MM.1S (cell line): ENCODE measurements around the gene SYTL4.

Experiments used
- DNase-seq: peaks from one replicate; pipeline ENCODE4 v3.0.0-alpha.2; 2015
- H2AFZ ChIP-seq: fragments of 300-600 bp; sonication (generic); 2 replicates; pipeline ENCODE4 v1.6.0; 2016; ENCODE audit warnings: antibody characterized with exemption, low read length
- H3F3A ChIP-seq: fragments of 300-600 bp; sonication (generic); 2 replicates; pipeline ENCODE4 v1.6.1; 2016; ENCODE audit warnings: mild to moderate bottlenecking, antibody characterized with exemption, low read length, moderate library complexity, mixed read lengths; ENCODE audit not compliant: insufficient read depth
- H3K27ac ChIP-seq: fragments of 300-600 bp; sonication (generic); 2 replicates; pipeline ENCODE4 v1.5.1; 2016; ENCODE audit warnings: mild to moderate bottlenecking, low read length
- H3K27me3 ChIP-seq: fragments of 300-600 bp; sonication (generic); replicated peaks from 2 replicates; pipeline ENCODE4 v1.6.0; 2016; ENCODE audit warnings: low read length; ENCODE audit not compliant: insufficient read depth
- H3K36me3 ChIP-seq: fragments of 300-600 bp; sonication (generic); replicated peaks from 2 replicates; pipeline ENCODE4 v1.6.1; 2016; ENCODE audit warnings: mild to moderate bottlenecking, low read length, mixed read lengths; ENCODE audit not compliant: insufficient read depth
- H3K4me1 ChIP-seq: fragments of 300-600 bp; sonication (generic); 2 replicates; pipeline ENCODE4 v1.6.1; 2016; ENCODE audit warnings: low read length, mixed read lengths
- H3K4me2 ChIP-seq: fragments of 300-600 bp; sonication (generic); 2 replicates; pipeline ENCODE4 v1.6.0; 2016; ENCODE audit warnings: low read depth, low read length
- H3K4me3 ChIP-seq: fragments of 300-600 bp; sonication (generic); 2 replicates; pipeline ENCODE4 v1.5.1; 2016; ENCODE audit warnings: low read length, mixed read lengths
- H3K79me2 ChIP-seq: fragments of 300-600 bp; sonication (generic); 2 replicates; pipeline ENCODE4 v1.6.1; 2016; ENCODE audit warnings: mixed run types, low read length, mixed read lengths
- H3K9ac ChIP-seq: fragments of 300-600 bp; sonication (generic); 2 replicates; pipeline ENCODE4 v1.6.1; 2016; ENCODE audit warnings: low read length, mixed read lengths
- H3K9me2 ChIP-seq: fragments of 300-600 bp; sonication (generic); replicated peaks from 2 replicates; pipeline ENCODE4 v1.6.1; 2016; ENCODE audit warnings: mild to moderate bottlenecking, low read length, mixed read lengths; ENCODE audit not compliant: insufficient read depth
- H3K9me3 ChIP-seq: fragments of 300-600 bp; sonication (generic); replicated peaks from 2 replicates; pipeline ENCODE4 v1.6.1; 2016; ENCODE audit warnings: mild to moderate bottlenecking, low read length, mixed read lengths; ENCODE audit not compliant: insufficient read depth
- H4K20me1 ChIP-seq: fragments of 300-600 bp; sonication (generic); 2 replicates; pipeline ENCODE4 v1.6.1; 2016; ENCODE audit warnings: mild to moderate bottlenecking, low read length, moderate library complexity, mixed read lengths; ENCODE audit not compliant: insufficient read depth
- CTCF ChIP-seq: fragments of 300-600 bp; sonication (generic); IDR thresholded peaks from 2 replicates; pipeline ENCODE4 v1.5.1; 2016; ENCODE audit warnings: antibody characterized with exemption, low read length, mixed read lengths
- EZH2 ChIP-seq: fragments of 300-600 bp; sonication (generic); optimal IDR thresholded peaks from 2 replicates; pipeline ENCODE3; 2017; ENCODE audit warnings: low read depth, mild to moderate bottlenecking, antibody characterized with exemption, low read length, mixed read lengths
- EZH2phosphoT487 ChIP-seq: fragments of 300-600 bp; sonication (generic); IDR thresholded peaks from 2 replicates; pipeline ENCODE4 v1.6.1; 2018; ENCODE audit warnings: antibody characterized with exemption, low read length

SYTL4 gene

GRCh38 chrX:100748108-100748507, 16.2 kb upstream of the SYTL4 start:
- Histone ChIP-seq H3K9me2 (no peaks in the 10 kb centered on the region), H4K20me1 (no peaks in the 10 kb centered on the region), H3K4me3 (no peak overlapping the region), H3K79me2 (no peaks in the 10 kb centered on the region), H3K9me3 (no peaks in the 10 kb centered on the region), H3K9ac (no peak overlapping the region), H3K27me3 (no peaks in the 10 kb centered on the region), H3K36me3 (no peaks in the 10 kb centered on the region), H3K4me2 (no peak overlapping the region), H3F3A (no peaks in the 10 kb centered on the region), H2AFZ (no peak overlapping the region), H3K4me1 (no peaks in the 10 kb centered on the region), H3K27ac (no peak overlapping the region)
- TF ChIP-seq CTCF (no peak), EZH2 (no peak), EZH2phosphoT487 (no peak)
- DNase-seq: no peak

- Histone ChIP-seq H3F3A (no peaks in the 10 kb centered on the region), H3K9me2 (no peaks in the 10 kb centered on the region), H3K4me3 (no peak overlapping the region), H3K79me2 (no peaks in the 10 kb centered on the region), H3K9ac (no peak overlapping the region), H3K4me1 (no peaks in the 10 kb centered on the region), H2AFZ (no peak overlapping the region), H3K4me2 (no peak overlapping the region), H3K27me3 (no peaks in the 10 kb centered on the region), H4K20me1 (no peaks in the 10 kb centered on the region), H3K36me3 (no peaks in the 10 kb centered on the region), H3K9me3 (no peaks in the 10 kb centered on the region), H3K27ac (no peak overlapping the region)
- TF ChIP-seq EZH2: no peak
- no peak for DNase-seq
Observed at GRCh38 chrX:100747703-100748102, 15.8 kb upstream of the SYTL4 start.

GRCh38 chrX:100747090-100747489, 15.2 kb upstream of the SYTL4 start:
- Histone ChIP-seq H3K9ac (no peak overlapping the region), H3K27ac (no peak overlapping the region), H3K4me3 (no peak overlapping the region), H3K4me2 (no peak overlapping the region), H3F3A (no peaks in the 10 kb centered on the region), H3K27me3 (no peaks in the 10 kb centered on the region), H4K20me1 (no peaks in the 10 kb centered on the region), H3K79me2 (no peaks in the 10 kb centered on the region), H3K36me3 (no peaks in the 10 kb centered on the region), H3K9me3 (no peaks in the 10 kb centered on the region), H2AFZ (no peak overlapping the region), H3K9me2 (no peaks in the 10 kb centered on the region), H3K4me1 (no peaks in the 10 kb centered on the region)
- no peak for TF ChIP-seq CTCF
- no peak for TF ChIP-seq EZH2phosphoT487
- no peak for TF ChIP-seq EZH2
- DNase-seq: no peak

GRCh38 chrX:100745806-100746537, 14.1 kb upstream of the SYTL4 start:
- no peak for DNase-seq
- Histone ChIP-seq H3K4me3 (no peak overlapping the region), H3K9ac (no peak overlapping the region), H3K27me3 (no peaks in the 10 kb centered on the region), H3K79me2 (no peaks in the 10 kb centered on the region), H2AFZ (no peak overlapping the region), H4K20me1 (no peaks in the 10 kb centered on the region), H3K9me3 (no peaks in the 10 kb centered on the region), H3K9me2 (no peaks in the 10 kb centered on the region), H3F3A (no peaks in the 10 kb centered on the region), H3K36me3 (no peaks in the 10 kb centered on the region), H3K4me2 (no peak overlapping the region), H3K27ac (no peak overlapping the region), H3K4me1 (no peaks in the 10 kb centered on the region)
- TF ChIP-seq EZH2 (no peak), EZH2phosphoT487 (no peak), CTCF (no peak)
